Peyer's patch (tissue), 4 donors: Measurements from ENCODE around the gene ITGA7.

Source experiments
- CTCF ChIP-seq, 6 experiments: fragments of 450-650 bp in 4 of 6; fragments of 200-600 bp in 2 of 6; sonication (generic) in 1 of 6; IDR thresholded peaks; one replicate each; pipeline ENCODE4 v1.5.1; 2017 to 2019; ENCODE audit warnings: antibody characterized with exemption in 6 of 6, mild to moderate bottlenecking in 3 of 6, moderate library complexity in 1 of 6
- POLR2A ChIP-seq, 2 donors: fragments of 450-650 bp; IDR thresholded peaks; one replicate each; pipeline ENCODE4 v1.5.1; 2017; ENCODE audit warnings: antibody characterized with exemption in 2 of 2, mild to moderate bottlenecking in 2 of 2, moderate library complexity in 2 of 2

GRCh38 chr12:55688716-55689655, 18.7 kb downstream of the ITGA7 start:
- TF ChIP-seq CTCF (IDR thresholded peaks at IDR 0.05): no peak
- no peak for TF ChIP-seq POLR2A (IDR thresholded peaks at IDR 0.05)
